ENCODE results near the gene KIF16B. TPM values are rescaled to one million over a fixed set of nuclear protein-coding genes. Genes with fewer than 3 reads are reported as not detected.

The KIF16B gene
- total and polyA plus RNA-seq, 2 of the 13 experiments (the other 11 are each of a cell fraction or from before 2014, with no cell fraction given), result 6.9 to 18.0 TPM

GRCh38 chr20:16393836-16394235 is 179.4 kb downstream of the KIF16B start:
- ChIA-PET CTCF (ENCODE audit: low intra/inter-chr PET ratio, low total read pairs) (no interaction called here), POLR2A (no interaction called here)
- no peaks in the 10 kb centered on the region for H3K27me3 ChIP-seq (ENCODE audit: control insufficient read depth in 1 of 2, insufficient read depth in 2 of 2, low read length in 2 of 2)
- WGBS (ENCODE audit: low lambda C conversion rate), result 95% methylated on average over 3 of the region's 3 CpGs
- TF ChIP-seq KDM3A (CRISPR knock-in tag; IDR thresholded peaks at IDR 0.05; ENCODE audit: low read depth) (no peak), ZNF431 (CRISPR knock-in tag; IDR thresholded peaks at IDR 0.05; ENCODE audit: borderline replicate concordance, low read depth) (no peak), CREB1 (IDR thresholded peaks at IDR 0.05) (no peak), CREB1 (CRISPR knock-in tag; IDR thresholded peaks at IDR 0.05) (no peak), ZNF704 (CRISPR knock-in tag; IDR thresholded peaks at IDR 0.05; ENCODE audit: borderline replicate concordance) (no peak), HIC2 (CRISPR knock-in tag; IDR thresholded peaks at IDR 0.05; ENCODE audit: low read depth) (no peak), ATF2 (CRISPR knock-in tag; IDR thresholded peaks at IDR 0.05) (no peak), ZBTB39 (CRISPR knock-in tag; IDR thresholded peaks at IDR 0.05) (no peak), SNAPC5 (CRISPR knock-in tag; IDR thresholded peaks at IDR 0.05; ENCODE audit: borderline replicate concordance) (no peak), PRDM15 (CRISPR knock-in tag; IDR thresholded peaks at IDR 0.05) (no peak), ZNF549 (CRISPR knock-in tag; IDR thresholded peaks at IDR 0.05) (no peak), REPIN1 (CRISPR knock-in tag; IDR thresholded peaks at IDR 0.05; ENCODE audit: borderline replicate concordance, low read depth) (no peak), NCOR1 (IDR thresholded peaks at IDR 0.05; ENCODE audit: borderline replicate concordance, low read length) (no peak)
- no peaks in the 10 kb centered on the region for H3K4me1 ChIP-seq (ENCODE audit: insufficient read depth, low read length)
- no peak overlapping the region for H3K4me3 ChIP-seq (replicated peaks in 1 of 3; ENCODE audit: insufficient read depth in 1 of 3, low read depth in 2 of 3, low read length in 3 of 3)
- DNase-seq (ENCODE audit: low spot score), result no peak
- no peaks in the 10 kb centered on the region for H4K20me1 ChIP-seq (ENCODE audit: insufficient read depth, low read length)
- intact Hi-C loops (cut with micrococcal nuclease; ENCODE audit: unreplicated experiment) (no loop called here), in situ Hi-C loops (cut with HindIII; ENCODE audit: extremely low pct_ligation_motif_present, low pct_unique_long_range_greater_than_20kb) (no loop called here)
- FAIRE-seq, result peak; percentile 54
- H3K27ac ChIP-seq (ENCODE audit: extremely low read length, insufficient read depth, low read length), result no peak overlapping the region
- H3K79me2 ChIP-seq (ENCODE audit: insufficient read depth, low read length), result no peaks in the 10 kb centered on the region
- no peaks in the 10 kb centered on the region for H3K9me3 ChIP-seq (ENCODE audit: low read length)
- ATAC-seq, result no peak
- no peak overlapping the region for H3K9ac ChIP-seq (ENCODE audit: insufficient read depth, low read depth, low read length)
- H3K4me2 ChIP-seq (ENCODE audit: low read depth, low read length), result no peak overlapping the region
- H2AFZ ChIP-seq (ENCODE audit: low read length), result no peak overlapping the region
- H3K36me3 ChIP-seq (replicated peaks in 1 of 2; ENCODE audit: control insufficient read depth in 1 of 2, insufficient read depth in 2 of 2, low read length in 2 of 2), result no peaks in the 10 kb centered on the region; a peak in 1 of 5 replicates
- no TSS peak for BruUV-seq (replicated peaks)
